SK-N-MC (cell line): ENCODE data around the gene SMARCC1.
"Not testable (repeated sequence)": the region's sequence is repeated elsewhere in the genome, so short reads cannot be mapped to it uniquely, and the experiment has no call there.

Experiments
- DNase-seq: peaks from one replicate; pipeline ENCODE4 v3.0.0-alpha.2; 2011; ENCODE audit warnings: low read depth, low spot score
- H3K27ac ChIP-seq: fragments of 200-600 bp; sonication (generic); 2 replicates; pipeline ENCODE4 v1.5.1; 2016; ENCODE audit warnings: mixed run types
- H3K36me3 ChIP-seq: fragments of 200-600 bp; sonication (generic); 2 replicates; pipeline ENCODE4 v1.6.1; 2017; ENCODE audit warnings: antibody characterized with exemption, low read length, mixed read lengths; ENCODE audit not compliant: insufficient read depth
- H3K4me3 ChIP-seq: fragments of 200-600 bp; sonication (generic); 2 replicates; pipeline ENCODE4 v1.5.1; 2016
- H3K9ac ChIP-seq: fragments of 200-600 bp; sonication (generic); 2 replicates; pipeline ENCODE4 v1.8.0; 2017; ENCODE audit warnings: mixed run types, mixed read lengths; ENCODE audit not compliant: insufficient read length
- H3K9me3 ChIP-seq: fragments of 200-600 bp; sonication (generic); 2 replicates; pipeline ENCODE4 v1.6.1; 2017; ENCODE audit warnings: low read depth, mild to moderate bottlenecking, antibody characterized with exemption, low read length, moderate library complexity, mixed read lengths
- EZH2 ChIP-seq: fragments of 200-600 bp; sonication (generic); IDR thresholded peaks from one replicate; pipeline ENCODE4 v1.6.1; 2017; ENCODE audit warnings: antibody characterized with exemption
- FOXP2 ChIP-seq: optimal IDR thresholded peaks from 2 replicates; pipeline ENCODE3; 2011; ENCODE audit warnings: mild to moderate bottlenecking, moderate library complexity; ENCODE audit not compliant: insufficient read depth; ENCODE audit errors: extremely low read length, control extremely low read depth
- POLR2AphosphoS5 ChIP-seq: IDR thresholded peaks from 2 replicates; pipeline ENCODE4 v1.6.1; 2012; ENCODE audit warnings: mild to moderate bottlenecking, low read depth, low read length, borderline replicate concordance

SMARCC1 gene

GRCh38 chr3:47780741-47781684, 680 bp downstream of the SMARCC1 start:
- Histone ChIP-seq H3K36me3 (peaks cover 8% of the 10 kb centered on the region), H3K4me3 (peak overlapping the region; percentile 81), H3K27ac (peak overlapping the region; percentile 86; the same call in 1 of the 2 replicates), H3K9ac (peak overlapping the region; percentile 90), H3K9me3 (no peaks in the 10 kb centered on the region)
- no peak for DNase-seq
- TF ChIP-seq FOXP2 (no peak), EZH2 (no peak), POLR2AphosphoS5 (no peak)

GRCh38 chr3:47778746-47779145, 2.9 kb downstream of the SMARCC1 start:
- no peak for DNase-seq
- peaks cover 8% of the 10 kb centered on the region for H3K36me3 ChIP-seq
- H3K9ac ChIP-seq = no peak overlapping the region

GRCh38 chr3:47772788-47773187, 8.9 kb downstream of the SMARCC1 start:
- no peaks in the 10 kb centered on the region for H3K9me3 ChIP-seq
- H3K27ac ChIP-seq = no peak overlapping the region
- H3K9ac ChIP-seq = no peak overlapping the region
- no peak for DNase-seq
- peaks cover 20% of the 10 kb centered on the region for H3K36me3 ChIP-seq
- no peak for TF ChIP-seq EZH2
- TF ChIP-seq FOXP2 = no peak
- no peak for TF ChIP-seq POLR2AphosphoS5
- H3K4me3 ChIP-seq = no peak overlapping the region

More at GRCh38 chr3:47778746-47779145, 2.9 kb downstream of the SMARCC1 start:
- Histone ChIP-seq H3K27ac (no peak overlapping the region), H3K9me3 (no peaks in the 10 kb centered on the region), H3K4me3 (peak overlapping the region; percentile 81; the same call in 1 of the 2 replicates)
- no peak for TF ChIP-seq FOXP2
- no peak for TF ChIP-seq EZH2
- no peak for TF ChIP-seq POLR2AphosphoS5

GRCh38 chr3:47772047-47772446, 9.6 kb downstream of the SMARCC1 start:
- Histone ChIP-seq H3K36me3 (peaks cover 21% of the 10 kb centered on the region), H3K27ac (no peak overlapping the region), H3K4me3 (no peak overlapping the region), H3K9ac (no peak overlapping the region), H3K9me3 (no peaks in the 10 kb centered on the region)
- DNase-seq = no peak
- TF ChIP-seq FOXP2 (no peak), EZH2 (no peak), POLR2AphosphoS5 (no peak)

- DNase-seq = no peak
- Histone ChIP-seq H3K4me3 (no peak overlapping the region), H3K9ac (no peak overlapping the region), H3K36me3 (peaks cover 26% of the 10 kb centered on the region), H3K27ac (no peak overlapping the region), H3K9me3 (no peaks in the 10 kb centered on the region)
- TF ChIP-seq FOXP2 = no peak
- no peak for TF ChIP-seq POLR2AphosphoS5
- no peak for TF ChIP-seq EZH2
Measured at GRCh38 chr3:47766186-47766585, 15.5 kb downstream of the SMARCC1 start.

GRCh38 chr3:47762233-47762632, 19.5 kb downstream of the SMARCC1 start:
- Histone ChIP-seq H3K4me3 (no peak overlapping the region), H3K9me3 (no peaks in the 10 kb centered on the region), H3K27ac (no peak overlapping the region; the same call in 1 of the 2 replicates), H3K36me3 (peaks cover 23% of the 10 kb centered on the region; the same call in 1 of the 2 replicates), H3K9ac (no peak overlapping the region)
- TF ChIP-seq POLR2AphosphoS5 = no peak
- no peak for TF ChIP-seq EZH2
- no peak for TF ChIP-seq FOXP2
- no peak for DNase-seq

- Histone ChIP-seq H3K9me3 (no peaks in the 10 kb centered on the region), H3K36me3 (peaks cover 27% of the 10 kb centered on the region), H3K9ac (no peak overlapping the region), H3K27ac (no peak overlapping the region), H3K4me3 (no peak overlapping the region)
- TF ChIP-seq FOXP2 (no peak), EZH2 (no peak), POLR2AphosphoS5 (no peak)
- DNase-seq = no peak
Measured at GRCh38 chr3:47761046-47761445, 20.6 kb downstream of the SMARCC1 start.

GRCh38 chr3:47760207-47760606, 21.5 kb downstream of the SMARCC1 start:
- H3K9me3 ChIP-seq, H3K27ac ChIP-seq, H3K9ac ChIP-seq, DNase-seq, H3K4me3 ChIP-seq: not testable (repeated sequence)
- peaks cover 23% of the 10 kb centered on the region for H3K36me3 ChIP-seq
